GM11168 (cell line): ENCODE data around the gene TTC31.

Source experiments
- in situ Hi-C: fragments of 300-500 bp; cut with MboI; formaldehyde crosslinking; loops from one replicate; pipeline ENCODE4 v1.12.0; 2022; ENCODE audit warnings: low sequenced_read_pairs; ENCODE audit not compliant: unreplicated experiment

Gene TTC31

DNA sequence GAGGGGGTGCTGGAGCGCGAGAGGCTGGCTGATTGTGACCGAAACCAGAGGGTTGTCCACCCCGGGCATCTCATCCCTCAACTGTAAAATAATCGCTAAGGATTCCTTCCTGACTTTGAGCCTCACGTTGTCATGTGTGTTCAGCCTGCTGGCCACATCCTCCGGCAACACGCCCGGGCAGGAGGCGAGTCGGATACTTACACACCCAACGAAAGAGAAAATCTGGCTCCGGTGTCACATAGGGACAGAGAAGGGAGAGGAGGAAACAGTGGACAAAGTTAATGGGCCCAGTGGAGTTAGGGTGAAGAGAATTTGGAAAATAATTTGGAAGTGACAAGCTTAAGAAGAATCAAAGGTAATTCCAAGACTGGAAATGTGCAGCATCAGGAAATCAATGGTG, 33.8 kb downstream of the TTC31 start:
- in situ Hi-C loops: no loop called here

DNA sequence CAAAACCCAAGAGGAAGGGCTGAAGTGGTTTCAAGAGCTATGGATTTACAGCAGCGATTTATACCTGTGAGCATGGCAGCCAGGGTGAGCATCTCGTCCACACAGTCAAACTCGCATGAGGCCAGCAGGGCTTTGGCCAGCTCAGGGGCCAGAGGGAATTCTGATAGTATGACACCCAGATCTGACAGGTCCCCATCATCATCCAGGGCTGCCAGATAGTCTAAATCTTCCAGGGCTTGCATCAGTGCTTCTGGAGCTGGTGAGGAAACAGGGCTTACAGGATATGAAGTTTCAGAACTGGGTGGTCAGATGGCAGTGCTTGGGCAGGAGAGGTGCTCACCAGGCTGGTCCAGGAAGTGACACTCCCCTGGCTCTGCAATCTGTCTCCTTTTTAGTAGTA, 39.6 kb downstream of the TTC31 start:
- in situ Hi-C loops: no loop called here

DNA sequence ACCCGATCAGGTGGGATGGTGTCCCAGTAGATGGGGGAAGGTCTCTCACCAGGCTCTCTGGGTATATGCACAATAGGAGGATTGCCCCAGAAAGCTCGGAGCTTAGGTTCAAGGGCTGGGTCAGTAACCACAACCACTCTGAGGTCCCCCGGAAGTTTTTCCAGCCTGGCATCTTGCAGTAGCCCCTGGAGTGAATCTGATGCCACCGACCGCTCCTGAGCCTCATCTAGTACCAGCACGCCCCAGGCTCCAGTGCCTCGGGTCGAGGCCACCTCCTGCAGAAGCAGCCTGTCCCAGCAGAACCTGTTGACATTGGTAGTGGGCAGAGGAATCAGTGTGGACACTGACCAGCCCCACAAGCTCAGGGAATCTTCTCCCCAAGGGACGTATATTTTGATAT, 41.1 kb downstream of the TTC31 start:
- in situ Hi-C loops: no loop called here

DNA sequence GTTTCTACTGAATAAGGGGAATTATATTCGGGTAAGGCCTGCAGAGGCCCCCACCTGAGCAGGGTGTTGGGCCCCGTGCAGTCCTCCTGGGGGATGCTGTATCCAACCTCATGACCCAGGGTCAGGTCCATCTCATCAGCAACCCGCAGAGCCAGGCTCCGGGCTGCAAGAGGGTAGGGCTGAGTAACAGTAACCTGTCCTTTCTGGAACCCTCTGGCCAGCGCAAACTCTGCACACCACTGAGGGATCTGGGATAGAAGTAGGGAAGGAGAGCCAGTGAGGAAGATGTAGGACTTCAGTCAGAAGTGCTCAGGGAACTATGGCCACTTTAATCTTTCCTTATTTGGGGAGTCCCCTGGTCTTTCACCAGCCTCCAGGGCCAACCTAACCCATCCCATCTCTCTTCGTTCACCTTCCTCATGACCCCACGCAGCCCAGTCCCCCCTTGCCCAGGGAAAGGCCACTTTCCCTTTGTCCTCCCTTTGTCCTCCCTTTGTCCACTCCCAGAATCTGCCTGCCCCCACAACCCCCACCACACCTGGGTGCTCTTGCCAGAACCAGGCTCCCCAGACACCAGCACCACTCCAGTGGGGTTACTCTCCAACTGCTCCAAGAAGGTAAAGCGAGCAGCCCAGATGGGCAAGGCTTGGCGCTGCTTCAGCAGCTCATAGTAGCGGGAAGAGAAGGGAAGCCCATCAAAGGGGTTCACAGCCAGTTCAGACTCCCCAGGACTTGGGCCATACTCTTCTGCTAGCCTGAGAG, 42.3 kb downstream of the TTC31 start:
- in situ Hi-C loops: no loop called here

DNA sequence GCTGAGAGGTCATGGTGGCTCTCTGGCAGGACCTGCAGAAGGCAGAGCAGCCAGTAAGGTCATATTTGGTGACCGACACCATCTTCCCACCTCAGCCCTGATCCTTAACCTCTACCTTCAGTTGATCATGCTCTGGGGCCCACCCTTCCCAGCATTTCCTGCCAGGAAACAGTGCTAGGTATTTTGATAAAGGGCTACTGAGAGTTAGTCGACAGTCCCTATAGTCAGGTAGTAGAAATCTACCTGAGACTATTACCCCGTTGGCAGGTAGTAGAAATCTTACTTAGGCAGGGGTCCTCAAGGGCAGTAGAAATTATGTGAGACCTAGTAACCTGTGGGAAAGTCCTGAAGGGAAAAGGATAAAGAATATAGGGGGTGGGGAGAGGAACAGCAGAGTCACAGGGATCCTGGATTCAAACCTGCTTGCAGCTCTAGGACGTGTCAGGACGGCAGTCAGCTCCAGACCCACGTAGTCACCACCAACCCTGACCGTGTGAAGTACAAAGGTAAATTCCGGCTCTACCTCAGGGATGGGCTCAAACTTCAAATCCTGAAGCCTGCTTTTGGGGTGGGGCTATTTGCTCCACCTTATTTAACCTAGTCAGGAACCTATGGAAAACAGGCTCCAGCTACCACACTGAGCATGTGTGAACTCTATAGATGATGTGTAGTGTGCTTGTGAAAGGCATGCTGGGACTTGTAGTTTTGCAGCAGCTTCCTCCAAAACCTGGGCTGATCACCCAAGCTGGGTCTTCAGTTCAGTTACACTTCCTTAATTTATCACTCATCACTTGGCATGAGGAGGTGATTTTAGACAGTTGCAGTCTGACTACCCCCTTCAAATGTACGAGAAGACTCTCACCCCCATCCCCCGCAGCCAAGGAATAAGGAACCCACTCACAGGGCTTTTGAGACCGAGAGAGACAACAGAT, 43.1 kb downstream of the TTC31 start, which contains the start of gene DQX1:
Gene DQX1, minus strand, starts transcription at position 515 of the 932 bp plus-strand sequence. Its CDS starts 502 bp downstream, at position 13.
- in situ Hi-C loops: no loop called here

DNA sequence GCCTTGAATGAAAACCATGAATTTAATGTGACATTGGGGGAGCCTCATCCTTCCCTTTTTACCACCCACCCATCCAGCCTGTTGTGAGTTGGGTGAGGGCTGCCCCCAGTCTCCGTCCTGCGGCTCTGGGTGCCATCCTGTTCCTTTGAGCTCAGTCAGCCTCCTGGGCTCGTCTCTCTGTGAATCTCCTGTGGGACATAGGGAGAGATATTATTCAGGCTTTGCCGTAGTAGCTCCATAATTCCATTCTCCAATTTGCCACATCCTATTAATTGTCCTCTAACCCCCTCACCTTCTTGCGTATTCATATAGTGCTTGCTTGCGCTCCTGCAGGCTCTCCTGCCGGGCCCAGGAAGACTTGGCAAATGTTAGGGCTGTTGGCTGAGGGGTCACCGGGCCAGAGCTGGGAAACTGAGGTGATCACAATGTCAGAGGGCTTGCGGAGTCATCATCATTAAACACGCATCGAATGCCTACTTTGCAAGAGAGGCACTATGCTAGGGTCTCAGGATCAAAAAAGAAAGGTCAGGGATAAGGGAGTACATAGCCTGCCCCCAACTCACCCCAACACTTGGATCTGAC, 43.9 kb downstream of the TTC31 start:
- in situ Hi-C loops: no loop called here

DNA sequence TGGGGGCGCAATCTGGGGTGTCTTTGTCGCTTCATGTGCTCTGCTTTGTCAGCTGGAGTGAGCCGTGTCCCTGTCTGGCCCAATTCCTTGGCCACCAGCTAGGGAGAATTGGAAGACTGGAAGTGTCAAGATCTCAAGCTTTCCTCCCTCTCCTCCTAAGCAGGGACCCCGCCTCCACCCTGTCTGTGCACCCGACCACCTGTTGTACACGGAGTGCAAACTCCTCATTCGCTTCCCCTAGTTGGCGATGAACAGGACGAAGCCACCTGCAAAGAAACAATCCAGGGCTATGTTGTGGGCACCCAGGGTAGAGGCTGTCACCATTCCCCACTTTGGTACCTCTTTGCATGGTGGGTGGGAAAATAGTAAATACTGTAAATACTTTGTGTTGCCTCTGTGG, 44.9 kb downstream of the TTC31 start:
- in situ Hi-C loops: no loop called here

DNA sequence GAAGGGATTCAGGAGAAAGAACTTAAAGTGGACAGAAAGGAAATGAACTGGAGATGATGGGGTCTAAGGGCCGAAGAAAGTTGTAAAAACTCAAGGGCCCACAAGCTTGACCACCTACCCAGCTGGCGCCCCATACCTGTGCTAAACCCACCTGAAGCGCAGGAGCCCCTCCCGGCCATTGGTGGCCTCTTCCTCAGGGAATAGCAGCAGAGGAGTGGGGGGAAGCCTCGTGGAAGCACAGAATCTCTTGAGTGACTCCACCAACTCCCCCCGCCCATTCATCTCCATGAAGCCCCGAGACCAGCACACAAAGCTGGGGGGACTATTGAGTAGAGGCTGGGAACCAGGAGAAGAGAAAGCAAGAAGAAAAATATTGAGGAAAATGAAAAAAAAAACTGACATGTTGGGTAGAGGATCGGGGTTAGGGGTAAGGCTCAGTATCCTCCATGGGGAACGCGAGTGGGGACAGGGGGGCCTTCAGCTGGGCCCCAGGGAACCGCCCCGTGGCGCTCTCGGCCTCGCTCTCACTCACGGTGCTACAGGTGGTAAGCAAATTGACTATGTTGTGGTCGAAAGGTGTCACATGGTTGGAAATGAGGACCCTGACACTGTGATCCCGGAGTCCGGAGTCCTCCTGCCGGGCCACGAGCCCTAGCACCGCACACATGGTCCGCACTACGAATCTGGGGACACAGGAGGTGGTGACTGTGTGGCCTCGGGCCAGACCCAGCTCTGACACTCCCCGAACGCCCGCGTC, 45.9 kb downstream of the TTC31 start:
- in situ Hi-C loops: no loop called here

DNA sequence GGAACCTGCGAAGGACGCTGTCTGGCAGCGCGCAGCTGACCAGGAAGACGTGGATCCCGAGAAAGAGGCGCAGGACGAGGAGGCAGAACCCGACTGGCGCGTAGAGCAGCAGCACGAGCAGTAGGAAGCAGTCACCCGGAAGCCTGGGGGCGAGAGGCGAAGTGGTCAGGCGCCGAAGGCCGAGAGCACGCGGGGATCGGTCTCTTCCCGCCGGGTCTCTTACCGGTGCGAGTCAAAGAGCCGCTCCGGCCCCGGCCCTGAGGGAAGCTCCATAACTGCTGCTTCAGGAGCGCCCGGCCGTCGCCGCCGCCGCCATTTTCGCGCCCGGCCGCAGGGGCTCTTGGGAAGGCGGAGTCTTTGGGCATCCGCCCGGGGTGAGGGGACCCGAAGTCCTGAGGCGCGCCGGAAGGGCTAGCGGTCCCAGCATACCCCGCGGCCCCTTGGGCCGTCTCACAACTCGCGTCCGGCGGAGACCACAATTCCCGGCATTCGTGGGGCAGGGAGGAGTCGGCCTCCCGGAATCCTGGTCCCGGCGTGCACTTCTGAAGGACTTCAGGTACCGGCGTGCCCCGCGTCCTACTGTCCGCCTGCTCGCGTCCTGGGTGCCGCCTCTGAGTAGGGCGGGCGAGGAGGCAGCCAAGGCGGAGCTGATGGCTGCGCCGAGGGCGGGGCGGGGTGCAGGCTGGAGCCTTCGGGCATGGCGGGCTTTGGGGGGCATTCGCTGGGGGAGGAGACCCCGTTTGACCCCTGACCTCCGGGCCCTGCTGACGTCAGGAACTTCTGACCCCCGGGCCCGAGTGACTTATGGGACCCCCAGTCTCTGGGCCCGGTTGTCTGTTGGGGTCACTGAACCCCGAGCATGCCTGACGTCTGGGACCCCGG, 46.7 kb downstream of the TTC31 start, which contains the start of the genes AUP1 and HTRA2:
Gene AUP1, minus strand, starts transcription at position 350 of the 882 bp plus-strand sequence. Its CDS starts 77 bp downstream, at position 273.
Gene HTRA2, plus strand, starts transcription at position 577 of the 882 bp plus-strand sequence. Its CDS starts 74 bp downstream, at position 651.
- in situ Hi-C loops: no loop called here

DNA sequence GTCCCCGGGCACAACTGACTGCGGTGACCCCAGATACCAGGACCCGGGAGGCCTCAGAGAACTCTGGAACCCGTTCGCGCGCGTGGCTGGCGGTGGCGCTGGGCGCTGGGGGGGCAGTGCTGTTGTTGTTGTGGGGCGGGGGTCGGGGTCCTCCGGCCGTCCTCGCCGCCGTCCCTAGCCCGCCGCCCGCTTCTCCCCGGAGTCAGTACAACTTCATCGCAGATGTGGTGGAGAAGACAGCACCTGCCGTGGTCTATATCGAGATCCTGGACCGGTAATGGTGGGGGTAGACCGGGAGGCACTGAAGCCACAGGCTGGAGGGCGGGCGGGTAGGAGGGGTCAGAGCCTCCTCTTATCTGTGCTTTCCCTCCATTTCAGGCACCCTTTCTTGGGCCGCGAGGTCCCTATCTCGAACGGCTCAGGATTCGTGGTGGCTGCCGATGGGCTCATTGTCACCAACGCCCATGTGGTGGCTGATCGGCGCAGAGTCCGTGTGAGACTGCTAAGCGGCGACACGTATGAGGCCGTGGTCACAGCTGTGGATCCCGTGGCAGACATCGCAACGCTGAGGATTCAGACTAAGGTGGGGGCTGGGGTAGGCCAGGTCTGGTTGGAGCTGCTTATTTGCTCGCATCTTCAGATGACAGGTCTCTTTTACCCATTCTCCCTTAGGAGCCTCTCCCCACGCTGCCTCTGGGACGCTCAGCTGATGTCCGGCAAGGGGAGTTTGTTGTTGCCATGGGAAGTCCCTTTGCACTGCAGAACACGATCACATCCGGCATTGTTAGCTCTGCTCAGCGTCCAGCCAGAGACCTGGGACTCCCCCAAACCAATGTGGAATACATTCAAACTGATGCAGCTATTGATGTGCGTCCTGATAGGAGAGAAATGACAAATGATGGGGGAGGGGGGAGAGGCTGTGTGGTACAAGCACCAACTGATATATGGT, 47.6 kb downstream of the TTC31 start:
- in situ Hi-C loops: no loop called here

DNA sequence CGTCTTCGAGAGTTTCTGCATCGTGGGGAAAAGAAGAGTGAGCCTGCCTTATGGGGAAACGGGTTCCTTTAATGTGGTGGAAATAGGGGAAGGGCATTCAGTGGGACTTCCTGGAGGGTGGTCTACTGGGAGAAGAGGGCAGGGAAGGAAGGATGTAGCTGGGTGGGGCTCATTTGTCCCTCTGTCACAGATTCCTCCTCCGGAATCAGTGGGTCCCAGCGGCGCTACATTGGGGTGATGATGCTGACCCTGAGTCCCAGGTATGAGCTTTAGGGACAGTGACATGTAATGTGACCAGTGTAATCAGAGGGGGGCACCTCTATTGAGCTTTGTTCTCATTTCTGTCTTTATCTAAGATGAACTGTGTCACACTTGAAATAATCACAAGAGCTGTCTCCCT, 48.8 kb downstream of the TTC31 start:
- in situ Hi-C loops: no loop called here

DNA sequence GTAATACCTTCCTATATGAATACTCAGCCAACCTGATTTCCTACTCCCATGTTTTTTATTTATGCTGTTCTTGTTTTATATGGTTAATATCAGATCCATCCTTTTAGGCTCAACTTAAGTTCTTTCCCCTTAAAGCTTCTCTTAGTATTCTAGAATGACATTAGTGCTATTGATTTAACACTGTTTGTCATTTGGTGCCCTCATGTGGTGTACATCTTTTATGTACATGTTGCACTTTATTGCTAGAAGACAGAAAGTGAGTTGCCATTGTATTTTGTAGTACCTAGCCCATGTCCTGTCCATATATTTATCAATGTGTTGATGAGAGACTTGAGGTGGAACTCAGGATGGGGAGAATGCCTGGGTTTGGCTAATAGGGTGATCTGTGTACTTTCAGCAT, 49.3 kb downstream of the TTC31 start:
- in situ Hi-C loops: no loop called here

DNA sequence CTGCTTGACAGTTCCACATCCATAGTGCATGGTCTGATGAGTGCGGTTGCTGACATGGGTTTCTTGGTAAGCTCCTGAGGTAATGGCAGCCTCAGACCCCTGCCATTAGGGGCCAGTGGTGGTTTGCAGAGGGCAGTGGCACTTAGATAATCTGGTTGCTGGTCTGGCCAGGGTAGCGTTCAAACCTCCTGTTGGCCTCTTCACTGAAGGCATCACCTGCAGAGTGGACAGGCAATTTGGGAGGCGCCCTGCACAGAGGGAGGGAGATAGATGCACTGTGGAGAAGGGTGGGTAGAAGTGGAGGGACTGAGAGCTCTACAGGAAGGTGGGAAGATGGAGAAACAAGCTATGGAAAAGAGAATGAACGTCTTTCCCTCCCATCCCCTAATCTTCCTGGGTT, 50.6 kb downstream of the TTC31 start:
- in situ Hi-C loops: no loop called here

DNA sequence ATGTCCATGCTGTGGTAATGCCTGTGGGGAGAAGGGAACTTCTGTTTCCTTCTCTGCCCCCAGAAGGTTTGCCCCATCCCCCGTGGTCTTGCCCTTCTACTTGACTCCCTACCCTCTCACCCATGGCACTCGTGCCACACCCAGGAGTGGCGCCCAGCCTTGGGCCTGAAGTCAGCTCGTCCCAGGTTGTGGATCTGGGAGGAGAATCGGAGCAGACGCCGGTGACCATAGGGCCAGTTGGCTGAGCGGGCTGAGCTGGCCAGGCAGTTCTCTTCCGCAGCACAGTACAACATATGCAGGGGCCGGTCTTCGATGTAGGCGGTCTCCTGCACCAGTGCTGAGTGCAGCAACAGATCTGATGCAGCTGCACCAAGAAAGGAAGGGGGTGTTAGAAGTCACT, 51.5 kb downstream of the TTC31 start:
- in situ Hi-C loops: no loop called here

DNA sequence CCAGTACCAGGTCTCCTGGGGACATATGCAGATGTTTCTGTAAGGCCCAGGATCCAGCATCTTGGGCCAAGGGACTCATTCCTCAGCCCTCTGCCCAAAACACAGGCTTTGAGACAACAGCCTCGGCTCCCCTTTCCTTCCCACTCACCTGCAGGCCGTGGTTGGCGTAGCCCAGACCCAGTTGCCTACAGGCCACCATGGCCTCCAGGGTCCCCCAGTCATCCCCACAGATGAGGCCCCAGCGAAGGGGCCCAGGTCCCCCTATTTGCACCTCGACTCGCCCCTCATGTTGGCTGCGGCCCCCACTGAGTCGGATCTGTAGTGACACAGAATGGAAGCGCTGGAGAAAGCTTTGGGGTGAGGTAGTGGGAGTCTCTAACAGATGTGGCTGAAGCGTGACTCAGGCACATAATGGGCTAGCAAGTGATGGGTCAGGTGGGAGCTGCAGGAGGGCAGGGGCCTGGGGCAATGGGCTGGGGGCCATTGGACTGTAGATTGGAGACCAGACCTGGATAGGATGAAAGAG, 52.6 kb downstream of the TTC31 start:
- in situ Hi-C loops: no loop called here

DNA sequence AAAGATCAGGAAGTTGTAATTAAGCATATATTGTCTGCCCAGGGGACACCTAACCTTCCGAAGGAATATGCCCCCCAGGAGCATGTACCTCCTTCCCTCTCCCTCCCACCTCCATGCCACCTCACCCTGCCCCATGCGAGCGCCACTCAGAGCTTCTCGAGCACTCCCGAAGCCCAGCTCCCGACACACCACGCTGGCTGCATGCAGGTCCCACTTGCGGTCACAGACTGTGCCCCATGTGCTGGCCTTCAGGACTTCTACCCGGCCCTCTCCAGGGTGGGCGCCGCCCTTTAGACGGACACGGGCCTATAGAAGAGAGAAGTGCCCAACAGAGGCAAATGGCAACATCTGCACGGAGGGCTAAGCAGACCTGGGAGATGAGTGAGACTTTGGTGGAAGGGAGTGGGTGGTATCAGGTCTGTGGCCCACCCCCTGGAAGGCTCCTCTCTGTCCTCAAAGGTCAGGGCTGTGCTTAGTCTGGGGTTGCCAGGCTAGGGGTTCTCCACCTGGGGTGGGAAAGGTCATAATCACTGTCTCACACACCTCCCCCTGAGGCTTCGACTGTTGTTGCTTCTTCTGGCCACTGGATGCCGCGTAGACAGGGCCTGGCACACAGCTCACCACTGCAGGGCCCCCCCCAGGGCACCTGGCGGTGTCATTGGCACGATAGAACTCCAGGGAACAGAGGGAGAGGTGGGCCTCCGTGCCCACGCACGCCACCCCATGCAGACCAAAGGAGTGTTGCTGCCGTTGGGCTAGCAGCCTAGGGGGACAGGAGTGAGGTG, 53.5 kb downstream of the TTC31 start:
- in situ Hi-C loops: no loop called here

DNA sequence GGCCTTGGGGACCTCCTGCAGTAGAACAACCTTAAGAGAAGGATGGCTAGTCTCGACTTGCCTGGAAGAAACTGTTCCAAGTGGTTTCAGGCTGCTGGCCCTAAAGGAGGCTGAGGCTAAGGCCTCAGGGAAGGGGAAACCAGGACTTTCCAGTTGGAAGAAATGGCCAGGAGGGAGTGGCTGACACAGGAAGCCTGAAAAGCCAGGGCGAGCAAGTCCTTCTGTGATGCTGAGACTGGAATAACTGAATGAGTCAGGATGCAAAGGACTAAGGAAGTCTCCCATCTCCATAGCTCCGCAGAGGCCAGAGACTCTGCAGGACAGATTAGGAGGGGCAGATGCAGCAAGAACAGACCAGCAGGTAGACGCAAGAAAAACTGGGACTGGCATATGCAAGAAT, 54.3 kb downstream of the TTC31 start:
- in situ Hi-C loops: no loop called here
